Smooth muscle cell of the pulmonary artery (primary cell): ENCODE data around the gene PMP22. TPM values are rescaled to one million over a fixed set of nuclear protein-coding genes. Genes with fewer than 3 reads are reported as not detected.

Experiments
- total RNA-seq: library from RNA; depleted of rRNA; stranded (reverse); fragments of >200 nt; gene quantifications from 2 replicates; pipeline ENCODE4 v1.2.3, GENCODE V29; 2014

The PMP22 gene
- 68.1 and 78.1 TPM in 2 replicates for total RNA-seq

GRCh38 chr17:15265131-15265530 is at the start of gene PMP22:
Gene PMP22, minus strand, starts transcription at chr17:15265326. Its CDS starts 4,599 bp downstream, at chr17:15260727.

Other genes with a start within 250 kb of the PMP22 start
- 0.20 and 0.91 TPM in 2 replicates for gene TEKT3, start 76.3 kb upstream of the PMP22 start, total RNA-seq
- 3.4 and 6.7 TPM in 2 replicates for gene CDRT4, start 202.3 kb upstream of the PMP22 start, total RNA-seq